GM12891 (cell line): ENCODE results near the gene FAM186B. TPM values are rescaled to one million over a fixed set of nuclear protein-coding genes. Genes with fewer than 3 reads are reported as not detected.
"Not testable (repeated sequence)": the region's sequence is repeated elsewhere in the genome, so short reads cannot be mapped to it uniquely, and the experiment has no call there.

Experiments used
- DNase-seq: peaks from one replicate; pipeline ENCODE4 v3.0.0; 2011; ENCODE audit warnings: low spot score; ENCODE audit not compliant: insufficient read length
- FAIRE-seq: peaks from 2 replicates; lab custom pipeline; 2011; peaks lifted over from hg19 to GRCh38; lab: Jason Lieb, UNC
- PAX5 ChIP-seq: IDR thresholded peaks from 2 replicates; pipeline ENCODE4 v1.6.1; 2011; ENCODE audit warnings: low read length, moderate library complexity, mild to moderate bottlenecking; ENCODE audit not compliant: insufficient read depth, severe bottlenecking
- POLR2A ChIP-seq: IDR thresholded peaks from 2 replicates; pipeline ENCODE4 v1.6.1; 2011; ENCODE audit warnings: low read depth, low read length, control low read depth
- POLR2AphosphoS5 ChIP-seq: IDR thresholded peaks from 2 replicates; pipeline ENCODE4 v1.6.1; 2011; ENCODE audit warnings: low read depth, low read length, control low read depth
- POU2F2 ChIP-seq: IDR thresholded peaks from 2 replicates; pipeline ENCODE4 v1.6.1; 2011; ENCODE audit warnings: low read depth, mild to moderate bottlenecking, control low read depth, low read length, moderate library complexity
- SPI1 ChIP-seq: IDR thresholded peaks from 2 replicates; pipeline ENCODE4 v1.6.1; 2011; ENCODE audit warnings: low read depth, low read length, control low read depth
- TAF1 ChIP-seq: IDR thresholded peaks from 2 replicates; pipeline ENCODE4 v1.6.1; 2011; ENCODE audit warnings: low read depth, low read length, control low read depth
- polyA plus RNA-seq: library from polyadenylated mRNA; unstranded; fragments of >200 nt; gene quantifications from one replicate; pipeline ENCODE4 v1.2.1, GENCODE V29; 2012; ENCODE audit warnings: low read depth, missing spikeins, inconsistent platforms; ENCODE audit not compliant: missing spikeins

The FAM186B gene
- 0.92 TPM for polyA plus RNA-seq

GRCh38 chr12:49605539-49605938 lies at the start of gene FAM186B:
FAM186B (minus strand) TSS chr12:49605639; CDS start chr12:49605477, 162 bp downstream.
- DNase-seq, FAIRE-seq: not testable (repeated sequence)

DNA sequence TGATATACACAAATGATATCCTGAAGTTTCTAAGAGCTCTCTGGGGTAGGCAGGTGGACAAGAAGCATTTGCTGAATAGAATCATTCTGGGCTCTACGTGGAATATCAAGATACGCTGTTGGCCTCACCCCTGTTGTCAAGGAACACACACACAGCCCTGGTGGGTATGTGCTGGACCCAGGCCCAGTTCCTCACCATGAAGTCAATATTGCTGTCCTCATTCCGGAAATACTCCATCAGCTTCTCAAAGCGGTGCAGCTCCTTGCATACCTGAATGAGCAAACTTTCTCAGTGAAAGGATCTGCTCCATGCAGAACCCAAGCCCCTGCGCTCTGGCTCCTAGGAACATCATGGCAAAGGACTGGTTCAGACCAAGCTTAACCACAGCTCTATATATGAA lies 49.3 kb upstream of the FAM186B start:
- DNase-seq (no peak), FAIRE-seq (no peak)
- TF ChIP-seq SPI1: no peak
- TF ChIP-seq TAF1: no peak
- TF ChIP-seq POLR2AphosphoS5: no peak
- no peak for TF ChIP-seq PAX5
- no peak for TF ChIP-seq POU2F2
- no peak for TF ChIP-seq POLR2A

DNA sequence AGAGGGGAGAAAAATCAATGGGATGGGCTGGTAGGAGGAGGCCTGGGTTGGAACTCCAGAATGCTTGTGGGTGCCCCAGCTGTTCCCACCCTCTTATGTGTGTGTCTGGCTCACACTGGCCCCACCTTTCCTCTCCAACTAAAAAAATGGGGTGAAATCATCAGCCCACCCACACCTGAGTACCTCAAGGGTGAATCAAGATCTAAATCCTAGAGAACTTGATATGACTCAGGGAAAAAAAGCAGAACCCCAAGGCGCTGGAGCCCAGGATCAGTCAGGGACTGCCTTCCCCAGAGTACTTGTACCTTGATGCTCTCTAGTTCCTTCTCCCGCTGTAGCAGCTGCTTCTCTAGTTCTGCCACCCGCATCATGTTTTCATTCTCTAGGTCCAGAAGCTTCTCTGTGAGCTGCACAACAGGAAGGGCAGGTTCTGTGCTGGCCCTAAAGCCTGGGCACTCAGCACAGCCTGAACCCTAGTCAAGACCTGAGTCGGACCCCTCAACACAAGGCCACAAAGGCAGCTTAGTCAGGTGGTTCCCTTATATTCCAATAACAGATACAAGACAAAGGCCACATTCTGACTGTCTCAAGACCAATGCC lies 47.6 kb upstream of the FAM186B start:
- FAIRE-seq (no peak), DNase-seq (no peak)
- no peak for TF ChIP-seq POU2F2
- no peak for TF ChIP-seq SPI1
- TF ChIP-seq POLR2A: no peak
- no peak for TF ChIP-seq PAX5
- no peak for TF ChIP-seq POLR2AphosphoS5

- FAIRE-seq (no peak), DNase-seq (no peak)
- TF ChIP-seq PAX5 (no peak), POLR2A (no peak), SPI1 (no peak), TAF1 (no peak), POU2F2 (no peak), POLR2AphosphoS5 (no peak)
Observed at GRCh38 chr12:49651855-49652254, 46.4 kb upstream of the FAM186B start.

GRCh38 chr12:49649892-49650291 lies 44.5 kb upstream of the FAM186B start:
- TF ChIP-seq POLR2AphosphoS5: no peak
- no peak for TF ChIP-seq POU2F2
- TF ChIP-seq TAF1: no peak
- TF ChIP-seq PAX5: no peak
- no peak for TF ChIP-seq POLR2A
- TF ChIP-seq SPI1: no peak
- DNase-seq: no peak
- FAIRE-seq: no peak

- DNase-seq: no peak
- FAIRE-seq: no peak
- no peak for TF ChIP-seq POLR2A
- no peak for TF ChIP-seq TAF1
- TF ChIP-seq SPI1: no peak
- TF ChIP-seq POU2F2: no peak
- no peak for TF ChIP-seq POLR2AphosphoS5
- no peak for TF ChIP-seq PAX5
Observed at GRCh38 chr12:49649445-49649844, 44.0 kb upstream of the FAM186B start.

GRCh38 chr12:49648712-49649003 lies 43.2 kb upstream of the FAM186B start:
- no peak for TF ChIP-seq PAX5
- TF ChIP-seq SPI1: no peak
- no peak for TF ChIP-seq TAF1
- TF ChIP-seq POLR2AphosphoS5: no peak
- no peak for TF ChIP-seq POU2F2
- no peak for TF ChIP-seq POLR2A
- FAIRE-seq: no peak
- DNase-seq: no peak

DNA sequence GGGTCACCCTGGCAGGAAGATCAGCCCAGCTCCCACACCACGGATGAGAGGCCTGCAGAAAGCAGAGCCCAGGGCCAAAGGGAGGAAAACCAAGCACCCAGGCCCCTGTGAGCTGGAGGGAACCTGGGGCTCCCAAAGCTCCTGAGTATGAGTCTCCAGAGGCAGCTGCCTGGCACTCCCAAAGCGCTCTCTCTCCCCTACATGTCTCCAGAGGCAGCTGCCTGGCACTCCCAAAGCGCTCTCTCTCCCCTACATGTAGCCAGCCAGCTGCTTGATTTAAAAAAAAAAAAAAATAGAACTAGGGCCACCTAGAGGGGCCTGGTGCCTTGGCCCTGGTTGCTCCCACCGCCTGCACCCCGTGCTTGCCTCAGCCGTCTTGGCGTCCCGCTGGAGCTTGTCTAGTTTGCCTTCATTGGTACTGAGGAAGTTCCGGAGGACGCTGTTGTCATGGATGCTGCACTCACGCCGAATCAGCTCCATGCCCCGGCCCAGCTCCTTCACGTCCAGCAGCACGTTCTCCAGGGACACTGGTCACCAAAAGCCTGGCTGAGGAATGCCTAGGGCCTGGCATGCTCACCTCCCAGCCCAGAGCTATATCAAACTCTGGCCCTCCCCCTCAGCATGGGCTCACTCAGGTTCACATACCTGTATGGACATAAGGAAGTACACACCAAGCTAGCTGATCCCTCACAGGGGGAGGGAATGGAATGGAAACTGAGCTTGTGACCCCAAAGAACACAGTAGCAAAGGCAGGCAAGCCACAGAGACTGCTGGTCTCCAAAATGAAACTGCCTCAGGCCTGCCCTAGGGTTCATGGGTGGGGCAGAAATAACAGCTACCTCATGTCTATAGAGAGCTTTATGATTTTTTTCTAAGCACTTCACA lies 42.6 kb upstream of the FAM186B start:
- FAIRE-seq (no peak), DNase-seq (no peak)
- TF ChIP-seq SPI1: no peak
- TF ChIP-seq POLR2AphosphoS5: no peak
- no peak for TF ChIP-seq TAF1
- TF ChIP-seq POLR2A: no peak
- TF ChIP-seq POU2F2: no peak
- TF ChIP-seq PAX5: no peak

DNA sequence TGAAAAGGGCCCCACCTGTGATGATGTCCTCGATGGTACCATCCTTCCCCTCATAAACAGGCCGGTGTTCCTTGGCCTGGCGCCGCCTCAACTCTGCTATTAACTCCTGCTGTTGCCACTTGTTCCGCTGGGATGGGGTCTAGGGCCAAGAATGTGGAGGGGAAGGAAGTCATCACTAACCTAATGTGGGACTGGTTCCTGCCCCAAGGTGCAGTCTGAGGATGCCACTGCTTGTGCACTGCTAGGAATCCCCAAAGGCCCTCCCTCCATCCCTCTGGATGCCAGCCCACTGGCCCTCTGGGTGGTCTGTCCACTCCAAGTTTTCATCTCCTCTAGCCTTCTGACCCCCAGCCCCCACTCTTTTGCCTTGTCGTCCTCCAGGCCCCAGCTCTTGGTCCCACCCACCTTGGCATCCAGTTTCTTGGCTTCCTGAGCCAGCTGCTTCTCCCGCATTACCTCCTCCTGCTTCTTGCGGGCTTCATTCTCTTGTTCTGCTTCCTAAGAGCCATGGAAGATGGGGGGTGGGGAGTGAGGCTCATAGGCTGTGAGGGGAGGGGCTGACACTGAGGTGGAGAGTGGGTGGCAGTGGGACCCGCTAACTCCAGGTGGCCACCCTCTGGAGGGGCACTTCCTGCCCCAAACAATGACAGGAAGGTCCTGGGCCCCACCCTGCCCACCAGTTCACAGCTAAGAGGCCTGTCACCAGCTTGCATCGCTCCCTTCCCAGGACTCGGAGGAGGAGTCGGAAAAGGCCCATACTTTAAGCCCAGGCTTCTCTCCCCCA lies 41.6 kb upstream of the FAM186B start:
- DNase-seq (no peak), FAIRE-seq (no peak)

More for the DNA sequence above, 41.6 kb upstream of the FAM186B start:
- TF ChIP-seq POLR2A: no peak
- no peak for TF ChIP-seq POU2F2
- no peak for TF ChIP-seq POLR2AphosphoS5
- no peak for TF ChIP-seq PAX5
- TF ChIP-seq SPI1: no peak
- no peak for TF ChIP-seq TAF1
